BJ (cell line): ENCODE results near the gene ZNF76. TPM values are rescaled to one million over a fixed set of nuclear protein-coding genes. Genes with fewer than 3 reads are reported as not detected.

Source experiments
- CTCF ChIA-PET: fragments of 350-600 bp; formaldehyde crosslinking; extraction: SDS; loops from one replicate; lab custom pipeline; 2021; ENCODE audit warnings: antibody characterized with exemption, inconsistent platforms; lab: Yijun Ruan, JAX
- POLR2A ChIA-PET: fragments of 300-600 bp; sonication (Branson Sonifier 250); formaldehyde crosslinking; extraction: SDS; loops from one replicate; lab custom pipeline; 2021; ENCODE audit warnings: antibody characterized with exemption; lab: Charles Lee
- DNase-seq: peaks from one replicate; pipeline ENCODE4 v3.0.0-alpha.2; 2011; ENCODE audit warnings: low read depth
- H3K27me3 ChIP-seq: 2 replicates; pipeline ENCODE4 v1.6.0; 2011; ENCODE audit warnings: low read length; ENCODE audit not compliant: control insufficient read depth, insufficient read depth
- H3K36me3 ChIP-seq: 2 replicates; pipeline ENCODE4 v1.5.1; 2011; ENCODE audit warnings: low read length; ENCODE audit not compliant: control insufficient read depth, insufficient read depth
- H3K4me3 ChIP-seq: 2 replicates; pipeline ENCODE4 v1.5.1; 2011; ENCODE audit warnings: low read depth, mild to moderate bottlenecking, control low read depth, low read length
- CTCF ChIP-seq: IDR thresholded peaks from 2 replicates; pipeline ENCODE4 v1.5.1; 2011; ENCODE audit warnings: low read depth, mild to moderate bottlenecking, control low read depth, inconsistent platforms, low read length, moderate library complexity; ENCODE audit not compliant: insufficient read depth
- polyA plus RNA-seq: library from polyadenylated mRNA; depleted of rRNA; stranded (reverse); fragments of >200 nt; gene quantifications from 2 replicates; pipeline ENCODE4 v1.2.3, GENCODE V29; 2011

ZNF76 gene
- polyA plus RNA-seq, 1 experiment, result 23.3 TPM

- peak overlapping the region; percentile 61 for H3K4me3 ChIP-seq
- ChIA-PET CTCF (interaction anchor here (0.5 to 2.7 kb wide), 14 partner anchors 10 to 211 kb away, joined by 3 to 11 read pairs (median 4); partner anchors contain the start of genes PPARD and RPL10A), POLR2A (no interaction called here)
- H3K27me3 ChIP-seq, result no peaks in the 10 kb centered on the region
- TF ChIP-seq CTCF, result 0 out of 2 replicates have a peak, but pooled peaks have one; percentile 9
- no peaks in the 10 kb centered on the region; the same call in 1 of the 2 replicates for H3K36me3 ChIP-seq
- DNase-seq, result no peak
Measured at GRCh38 chr6:35317483-35318195, 58.1 kb downstream of the ZNF76 start.

DNA sequence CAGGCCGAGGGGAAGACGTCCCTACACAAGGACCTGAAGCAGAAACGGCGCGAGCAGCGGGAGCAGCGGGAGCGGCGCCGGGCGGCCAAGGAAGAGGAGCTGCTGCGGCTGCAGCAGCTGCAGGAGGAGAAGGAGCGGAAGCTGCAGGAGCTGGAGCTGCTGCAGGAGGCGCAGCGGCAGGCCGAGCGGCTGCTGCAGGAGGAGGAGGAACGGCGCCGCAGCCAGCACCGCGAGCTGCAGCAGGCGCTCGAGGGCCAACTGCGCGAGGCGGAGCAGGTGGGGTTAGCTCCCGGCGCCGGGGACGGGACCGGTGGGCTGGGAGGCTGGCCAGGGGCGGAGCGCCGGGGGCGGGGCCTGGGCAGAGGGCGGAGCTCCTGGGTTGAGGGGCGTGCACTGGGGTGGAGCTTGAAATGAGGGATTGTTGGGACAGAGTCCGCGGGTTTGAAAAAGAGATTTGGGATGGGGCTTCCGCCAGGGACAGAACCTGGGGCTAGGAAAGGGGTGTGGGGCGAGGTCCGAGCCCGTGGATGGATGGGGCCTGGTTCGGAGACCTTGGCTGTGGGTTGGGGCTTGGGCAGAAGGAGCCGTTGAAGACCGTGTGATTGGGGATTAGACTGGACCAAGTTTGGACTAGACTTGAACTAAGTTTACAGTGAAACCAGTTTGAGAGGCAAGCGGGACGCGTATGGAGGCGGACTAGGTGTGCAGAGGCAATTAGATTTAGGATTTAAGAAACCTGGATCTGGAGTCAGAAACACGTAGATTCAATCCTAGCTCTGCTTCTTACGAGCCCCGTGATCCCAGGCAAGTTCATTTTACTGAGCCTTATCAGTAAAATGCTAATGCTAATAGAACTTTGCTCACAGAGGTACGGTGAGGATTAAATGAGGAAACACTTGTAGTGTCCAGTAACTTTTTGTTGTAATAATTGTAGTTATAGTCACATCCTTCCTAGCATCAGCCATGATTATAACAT, 58.9 kb downstream of the ZNF76 start:
- ChIA-PET POLR2A (interaction anchor here (0.6 kb wide), 1 partner anchor 28 kb away, joined by 3 read pairs; no protein-coding TSS in a partner anchor), CTCF (interaction anchor here (0.5 to 1.8 kb wide), 11 partner anchors 9 to 176 kb away, joined by 3 to 10 read pairs (median 4); partner anchors contain the start of gene PPARD)
- H3K27me3 ChIP-seq, result no peaks in the 10 kb centered on the region
- peak overlapping the region; percentile 61 for H3K4me3 ChIP-seq
- no peak for TF ChIP-seq CTCF
- no peaks in the 10 kb centered on the region; the same call in 1 of the 2 replicates for H3K36me3 ChIP-seq
- no peak for DNase-seq

GRCh38 chr6:35319346-35320030, 60.0 kb downstream of the ZNF76 start:
- POLR2A ChIA-PET, result interaction anchor here (0.6 kb wide), 1 partner anchor 10 kb away, joined by 4 read pairs; no protein-coding TSS in a partner anchor
- Histone ChIP-seq H3K36me3 (no peaks in the 10 kb centered on the region; the same call in 1 of the 2 replicates), H3K4me3 (no peak overlapping the region), H3K27me3 (no peaks in the 10 kb centered on the region)
- no peak for DNase-seq
- CTCF ChIA-PET, result interaction anchor here (0.8 to 1.7 kb wide), 4 partner anchors 23 to 131 kb away, joined by 3 to 5 read pairs (median 3); partner anchors contain the start of gene PPARD
- TF ChIP-seq CTCF, result no peak

DNA sequence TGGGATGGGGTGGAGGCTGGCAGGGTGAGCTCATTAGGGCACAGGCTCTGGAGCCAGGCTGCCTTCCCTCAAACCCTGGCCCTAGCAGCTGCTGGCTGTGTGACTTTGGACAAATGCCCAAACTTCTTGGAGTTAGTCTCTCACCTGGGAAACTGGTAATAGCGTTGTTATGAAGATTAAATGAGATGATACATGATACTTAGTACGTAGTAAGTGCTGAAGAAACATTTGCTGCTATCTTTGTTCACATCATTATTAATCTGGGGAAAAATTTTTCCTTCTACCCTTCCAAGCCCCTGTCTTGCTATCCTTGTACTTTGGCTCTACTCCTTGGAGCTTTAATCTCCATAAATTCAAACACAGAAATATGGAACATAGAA, 60.5 kb downstream of the ZNF76 start:
- no peak for TF ChIP-seq CTCF
- ChIA-PET POLR2A (interaction anchor here (0.6 kb wide), 1 partner anchor 10 kb away, joined by 4 read pairs; no protein-coding TSS in a partner anchor), CTCF (interaction anchor here (0.8 to 0.9 kb wide), 3 partner anchors 22 to 130 kb away, joined by 3 read pairs; partner anchors contain the start of gene PPARD)
- DNase-seq, result no peak
- Histone ChIP-seq H3K36me3 (no peaks in the 10 kb centered on the region; the same call in 1 of the 2 replicates), H3K4me3 (no peak overlapping the region), H3K27me3 (no peaks in the 10 kb centered on the region)
